Right atrium auricular region (tissue), 2 donors: ENCODE data around the gene UQCR11. TPM values are rescaled to one million over a fixed set of nuclear protein-coding genes. Genes with fewer than 3 reads are reported as not detected.

Source experiments
- DNase-seq: peaks from one replicate; pipeline ENCODE4 v3.0.0-alpha.2; 2019; ENCODE audit warnings: low spot score
- H3K27ac ChIP-seq, 2 donors: fragments of 200-600 bp; sonication (generic); 1 replicate in 1 of 2; 2 replicates in 1 of 2; pipeline ENCODE4 v1.5.1; 2016 to 2019
- H3K27me3 ChIP-seq, 2 donors: fragments of 200-600 bp; sonication (generic); one replicate each; pipeline versions ENCODE4 v1.5.1 to v1.6.0; 2017 to 2019
- H3K36me3 ChIP-seq: fragments of 200-600 bp; sonication (generic); one replicate; pipeline ENCODE4 v1.5.1; 2016
- H3K4me1 ChIP-seq, 2 donors: fragments of 200-600 bp; sonication (generic); one replicate each; pipeline versions ENCODE4 v1.5.1 to v1.6.0; 2017 to 2019
- H3K4me3 ChIP-seq, 2 donors: fragments of 200-600 bp; sonication (generic); 1 replicate in 1 of 2; 2 replicates in 1 of 2; pipeline ENCODE4 v1.5.1; 2017 to 2019; ENCODE audit warnings: mild to moderate bottlenecking in 1 of 2, moderate library complexity in 1 of 2
- H3K9me3 ChIP-seq, 2 donors: fragments of 200-600 bp; sonication (generic); one replicate each; pipeline ENCODE4 v1.5.1; 2019
- CTCF ChIP-seq, 2 donors: fragments of 200-600 bp; sonication (generic); IDR thresholded peaks; one replicate each; pipeline ENCODE4 v1.5.1; 2019; ENCODE audit warnings: antibody characterized with exemption in 2 of 2
- total RNA-seq, 2 donors: library from RNA; depleted of rRNA; stranded (reverse); fragments of >200 nt; gene quantifications; one replicate each; pipeline ENCODE4 v1.1.0, GENCODE V29; 2016

UQCR11 gene
- total RNA-seq, 2 donors from 2014 or later = 172 to 191 TPM

DNA sequence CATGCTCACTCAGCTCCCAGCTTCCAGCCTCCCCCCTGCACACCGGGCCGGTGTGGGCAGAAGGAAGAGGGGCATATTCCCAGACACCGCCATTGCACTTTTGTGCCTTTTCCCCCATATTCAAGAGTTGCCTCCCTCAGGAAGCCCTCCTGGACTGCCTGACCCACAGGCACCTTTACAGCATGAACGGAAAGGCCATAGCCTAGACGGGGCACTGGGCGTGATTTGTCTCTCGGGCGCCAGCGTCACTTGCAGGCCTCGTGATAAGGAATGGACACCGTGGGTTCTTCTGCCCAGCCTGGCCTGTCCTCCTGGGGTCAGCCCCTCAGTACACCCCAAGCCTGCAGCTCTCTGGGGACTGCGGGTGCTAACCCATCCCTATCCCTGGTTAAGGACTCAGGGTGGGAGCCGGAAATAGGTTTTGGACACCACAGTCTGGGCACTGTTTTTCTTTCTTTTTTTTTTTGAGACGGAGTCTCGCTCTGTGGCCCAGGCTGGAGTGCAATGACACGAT, 933 bp upstream of the UQCR11 start:
- no peak for TF ChIP-seq CTCF (IDR thresholded peaks at IDR 0.05)
- peaks cover under 1% of the 10 kb centered on the region for H3K36me3 ChIP-seq
- H3K27me3 ChIP-seq = no peaks in the 10 kb centered on the region
- peak overlapping the region; percentile 95 for H3K27ac ChIP-seq
- no peaks in the 10 kb centered on the region for H3K9me3 ChIP-seq
- peaks cover 3 to 33% of the 10 kb centered on the region in 2 donors for H3K4me1 ChIP-seq
- DNase-seq = peak; percentile 65
- peak overlapping the region; percentile 87 to 100 for H3K4me3 ChIP-seq

DNA sequence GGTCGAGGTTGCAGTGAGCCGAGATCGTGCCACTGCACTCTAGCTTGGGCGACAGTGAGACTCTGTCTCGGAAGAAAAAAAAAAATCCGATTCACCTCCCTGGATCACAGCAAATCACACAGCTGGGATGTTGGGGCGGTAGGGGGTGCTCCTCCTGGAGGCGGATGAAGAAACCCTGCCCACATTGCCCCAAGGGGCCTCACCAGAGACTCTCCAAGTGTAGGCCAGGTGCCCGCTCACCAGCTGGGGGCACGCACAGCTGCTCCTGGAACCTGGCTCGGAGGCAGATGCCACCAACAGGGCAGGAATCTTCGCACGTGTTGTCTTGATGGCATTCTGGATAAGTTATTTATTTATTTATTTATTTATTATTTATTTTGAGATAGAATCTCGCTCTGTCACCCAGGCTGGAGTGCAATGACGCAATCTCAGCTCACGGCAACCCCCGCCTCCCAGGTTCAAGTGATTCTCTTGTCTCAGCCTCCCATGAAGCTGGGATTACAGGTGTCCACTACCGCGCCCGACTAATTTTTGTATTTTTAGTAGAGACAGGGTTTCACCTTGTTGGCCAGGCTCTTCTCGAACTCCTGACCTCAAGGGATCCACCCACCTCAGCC, 3.1 kb downstream of the UQCR11 start:
- no peak for DNase-seq
- peaks cover 3 to 37% of the 10 kb centered on the region in 2 donors for H3K4me1 ChIP-seq
- no peak overlapping the region for H3K27ac ChIP-seq
- no peak overlapping the region for H3K4me3 ChIP-seq
- peaks cover 25% of the 10 kb centered on the region for H3K36me3 ChIP-seq
- no peak for TF ChIP-seq CTCF (IDR thresholded peaks at IDR 0.05)
- H3K27me3 ChIP-seq = no peaks in the 10 kb centered on the region
- no peaks in the 10 kb centered on the region for H3K9me3 ChIP-seq

DNA sequence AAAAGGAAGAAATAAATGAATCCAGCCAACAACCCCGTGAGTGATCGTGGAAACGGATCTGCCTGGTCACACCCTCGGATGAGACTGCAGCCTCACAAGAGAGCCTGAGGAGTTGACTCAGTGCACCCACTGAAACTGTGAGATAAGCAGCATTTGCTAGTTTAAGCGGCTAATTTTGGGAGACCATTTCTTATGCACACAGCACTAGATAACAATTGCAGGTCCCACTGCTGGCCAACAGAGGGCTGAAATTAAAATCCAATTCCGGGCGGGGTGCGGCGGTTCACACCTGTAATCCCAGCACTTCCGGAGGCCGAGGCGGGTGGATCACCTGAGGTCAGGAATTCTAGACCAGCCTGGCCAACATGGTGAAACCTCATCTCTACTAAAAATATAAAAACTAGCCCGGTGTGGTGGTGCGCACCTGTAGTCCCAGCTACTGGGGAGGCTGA, 3.6 kb downstream of the UQCR11 start:
- H3K4me1 ChIP-seq = peaks cover 3 to 36% of the 10 kb centered on the region in 2 donors
- no peak overlapping the region for H3K4me3 ChIP-seq
- H3K36me3 ChIP-seq = peaks cover 31% of the 10 kb centered on the region
- no peak overlapping the region for H3K27ac ChIP-seq
- TF ChIP-seq CTCF (IDR thresholded peaks at IDR 0.05) = no peak
- no peak for DNase-seq
- H3K9me3 ChIP-seq = no peaks in the 10 kb centered on the region
- no peaks in the 10 kb centered on the region for H3K27me3 ChIP-seq

DNA sequence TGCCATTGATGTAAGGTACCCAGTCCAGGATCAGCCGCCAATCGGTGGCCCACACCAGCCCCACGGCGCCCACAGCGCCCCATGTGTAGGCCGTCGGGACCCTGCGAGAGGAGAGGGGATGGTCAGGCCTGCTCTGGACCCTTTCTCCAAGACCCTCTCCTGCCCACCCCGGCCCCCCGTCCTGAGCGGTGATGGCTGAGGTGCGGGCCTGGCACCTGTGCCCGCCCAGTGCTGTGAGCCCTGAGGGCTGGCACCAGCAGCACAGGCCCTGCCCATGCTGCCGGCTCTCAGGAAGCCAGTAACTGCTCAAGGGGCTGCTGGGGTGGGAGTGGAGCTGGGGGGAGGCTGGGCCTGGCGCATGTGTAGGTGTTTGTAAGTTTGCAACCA, 5.8 kb downstream of the UQCR11 start:
- H3K36me3 ChIP-seq = peaks cover 36% of the 10 kb centered on the region
- TF ChIP-seq CTCF (IDR thresholded peaks at IDR 0.05) = no peak
- no peak overlapping the region for H3K27ac ChIP-seq
- H3K4me1 ChIP-seq = peaks cover 0 to 25% of the 10 kb centered on the region in 2 donors
- no peaks in the 10 kb centered on the region for H3K27me3 ChIP-seq
- no peaks in the 10 kb centered on the region for H3K9me3 ChIP-seq
- no peak for DNase-seq
- no peak overlapping the region for H3K4me3 ChIP-seq

DNA sequence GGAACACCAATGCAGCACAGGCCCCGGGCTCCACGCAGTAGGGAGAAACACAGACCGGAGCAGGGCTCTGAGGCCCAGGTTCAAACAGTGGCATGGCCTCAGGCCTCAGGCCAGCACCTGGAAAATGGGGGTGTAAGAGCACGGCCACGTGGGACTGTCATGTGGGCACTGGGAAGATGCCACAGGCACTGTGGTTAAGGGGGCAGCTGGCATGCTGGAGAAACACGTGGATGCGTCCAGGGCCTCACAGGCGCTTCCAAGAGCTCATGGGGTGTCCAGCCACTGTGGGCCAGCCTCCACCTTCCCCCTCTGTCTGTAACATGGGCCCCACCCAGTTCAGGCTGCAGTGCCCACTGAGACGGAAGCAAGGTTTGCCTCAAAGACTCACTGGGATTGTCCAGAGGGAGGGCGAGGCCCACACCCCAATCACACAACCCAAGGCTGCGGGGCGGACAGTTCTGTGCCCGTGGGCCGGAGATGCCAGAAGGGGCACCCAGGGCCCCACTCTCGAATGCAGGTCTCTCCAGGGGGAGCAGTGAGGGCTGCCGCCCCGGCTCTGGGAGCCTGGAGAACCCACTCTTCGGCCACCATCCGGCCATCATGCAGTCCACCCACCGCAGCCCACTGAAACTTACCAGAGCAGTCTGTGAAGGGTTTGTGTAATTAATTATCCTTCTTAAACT, 6.3 kb downstream of the UQCR11 start:
- Histone ChIP-seq H3K4me3 (no peak overlapping the region), H3K9me3 (no peaks in the 10 kb centered on the region), H3K27me3 (no peaks in the 10 kb centered on the region), H3K4me1 (peaks cover 0 to 19% of the 10 kb centered on the region in 2 donors), H3K27ac (no peak overlapping the region), H3K36me3 (peaks cover 36% of the 10 kb centered on the region)
- TF ChIP-seq CTCF (IDR thresholded peaks at IDR 0.05) = no peak
- no peak for DNase-seq
